K562 (cell line): ENCODE data around the gene SLC25A15. TPM values are rescaled to one million over a fixed set of nuclear protein-coding genes. Genes with fewer than 3 reads are reported as not detected.
A peak's percentile ranks its signal among the peaks of the same experiment; 100 is the strongest.

ENCODE experiments used
- BRF1 ChIP-seq: IDR thresholded peaks from 3 replicates; pipeline ENCODE4 v1.6.1; 2011; ENCODE audit warnings: borderline replicate concordance, mild to moderate bottlenecking; ENCODE audit not compliant: insufficient read length; ENCODE audit errors: extremely low read depth
- CCNT2 ChIP-seq: IDR thresholded peaks from 2 replicates; pipeline ENCODE4 v1.6.1; 2011; ENCODE audit warnings: borderline replicate concordance, low read depth, mild to moderate bottlenecking, moderate library complexity, mixed read lengths, low read length; ENCODE audit not compliant: insufficient read length; ENCODE audit errors: extremely low read depth
- ELF1 ChIP-seq: fragments of 200-800 bp; sonication (Bioruptor generic); IDR thresholded peaks from 2 replicates; pipeline ENCODE4 v1.6.1; 2016; ENCODE audit warnings: missing genetic modification characterization, missing compliant biosample characterization
- EWSR1 ChIP-seq: fragments of 450-650 bp; IDR thresholded peaks from 2 replicates; pipeline ENCODE4 v1.6.1; 2018; ENCODE audit warnings: borderline replicate concordance, mild to moderate bottlenecking, low read depth, moderate library complexity; ENCODE audit not compliant: partially characterized antibody
- HIVEP1 ChIP-seq: fragments of 250-450 bp; sonication (Bioruptor Pico); IDR thresholded peaks from 2 replicates; pipeline ENCODE4 v1.4.0; 2020; ENCODE audit warnings: mild to moderate bottlenecking
- MCM7 ChIP-seq, 2 experiments: fragments of 450-650 bp; IDR thresholded peaks; 2 replicates each; pipeline ENCODE4 v1.6.1; 2016 to 2018
- PCBP1 ChIP-seq: fragments of 200-400 bp; formaldehyde crosslinking; IDR thresholded peaks from 2 replicates; pipeline ENCODE4 v1.6.1; 2018; ENCODE audit warnings: mild to moderate bottlenecking, low read depth, low read length; ENCODE audit not compliant: poor library complexity, severe bottlenecking
- PCBP2 ChIP-seq: fragments of 200-400 bp; formaldehyde crosslinking; IDR thresholded peaks from 2 replicates; pipeline ENCODE4 v1.6.1; 2018; ENCODE audit warnings: low read length, low read depth, mild to moderate bottlenecking, moderate library complexity; ENCODE audit not compliant: poor library complexity, severe bottlenecking
- PHF20 ChIP-seq: fragments of 450-650 bp; IDR thresholded peaks from 2 replicates; pipeline ENCODE4 v1.6.1; 2018; ENCODE audit not compliant: partially characterized antibody
- POLR2B ChIP-seq: fragments of 450-650 bp; IDR thresholded peaks from 2 replicates; pipeline ENCODE4 v1.6.1; 2018; ENCODE audit warnings: low read depth; ENCODE audit not compliant: partially characterized antibody
- PTTG1 ChIP-seq: fragments of 450-650 bp; IDR thresholded peaks from 2 replicates; pipeline ENCODE4 v1.6.1; 2016; ENCODE audit warnings: low read depth, mild to moderate bottlenecking, missing genetic modification characterization, missing compliant biosample characterization
- RAD21 ChIP-seq, 2 experiments: fragments of 250-450 bp in 1 of 2; fragments of 450-650 bp in 1 of 2; sonication (Bioruptor Pico) in 1 of 2; formaldehyde crosslinking in 1 of 2; IDR thresholded peaks in 1 of 2; conservative IDR thresholded peaks in 1 of 2; 2 replicates each; pipeline versions ENCODE4 v1.4.0 to v1.8.0; 2020 to 2022; ENCODE audit warnings: mild to moderate bottlenecking in 2 of 2, moderate library complexity in 1 of 2
- STAG1 ChIP-seq: sonication (generic); formaldehyde crosslinking; IDR thresholded peaks from 2 replicates; pipeline ENCODE4 v1.5.0; 2020; ENCODE audit warnings: missing genetic modification reagents, borderline replicate concordance
- ZBTB8A ChIP-seq: fragments of 450-650 bp; IDR thresholded peaks from 2 replicates; pipeline ENCODE4 v1.6.1; 2018; ENCODE audit warnings: mild to moderate bottlenecking, moderate library complexity; ENCODE audit not compliant: partially characterized antibody
- ZNF121 ChIP-seq: sonication (generic); formaldehyde crosslinking; conservative IDR thresholded peaks from 2 replicates; pipeline ENCODE4 v1.8.0; 2022; ENCODE audit warnings: missing genetic modification reagents
- ZNF197 ChIP-seq: fragments of 200-800 bp; sonication (Bioruptor generic); IDR thresholded peaks from 2 replicates; pipeline ENCODE4 v1.6.1; 2016; ENCODE audit warnings: low read depth, missing genetic modification characterization, missing compliant biosample characterization
- ZNF23 ChIP-seq: fragments of 250-450 bp; sonication (Bioruptor Pico); IDR thresholded peaks from 2 replicates; pipeline ENCODE4 v1.4.0; 2020; ENCODE audit warnings: mild to moderate bottlenecking
- ZNF75A ChIP-seq: fragments of 450-650 bp; formaldehyde crosslinking; IDR thresholded peaks from 2 replicates; pipeline ENCODE4 v1.4.0; 2020; ENCODE audit warnings: mild to moderate bottlenecking
- ZNF79 ChIP-seq: fragments of 250-450 bp; sonication (Bioruptor Pico); IDR thresholded peaks from 2 replicates; pipeline ENCODE4 v1.4.0; 2020; ENCODE audit warnings: low read depth, mild to moderate bottlenecking, moderate library complexity
- polyA plus RNA-seq, 8 experiments: library from polyadenylated mRNA; depleted of rRNA in 4 of 8; stranded (reverse) in 5 of 8; unstranded in 3 of 8; fragments of >200 nt; fragmentation: Nextera tagmentation in 2 of 8; fragmentation: Illumina TruSeq in 1 of 8; extraction: Ambion mirVana in 2 of 8; extraction: Trizol in 1 of 8; gene quantifications; 2 replicates each; pipeline versions ENCODE4 v1.2.1 to v1.2.3, GENCODE V29; 2011 to 2014; ENCODE audit warnings: inconsistent platforms in 1 of 8, missing spikeins in 1 of 8
- total RNA-seq, 7 experiments: library from RNA; depleted of rRNA in 6 of 7; stranded (reverse); fragments of >200 nt in 6 of 7; fragmentation: Illumina TruSeq in 2 of 7; extraction: Trizol in 2 of 7; gene quantifications; 2 replicates each; pipeline versions ENCODE4 v1.2.1 to v1.2.3, GENCODE V29; 2011 to 2021; ENCODE audit warnings: low replicate concordance in 1 of 7
- TF ChIP-seq, protein P1 (sequence below): fragments of 450-650 bp; IDR thresholded peaks from 2 replicates; pipeline ENCODE4 v1.6.1; 2016; ENCODE audit warnings: low read depth, mild to moderate bottlenecking, moderate library complexity
- TF ChIP-seq, protein P2 (sequence below): fragments of 450-650 bp; IDR thresholded peaks from 2 replicates; pipeline ENCODE4 v1.7.1; 2018; ENCODE audit warnings: mild to moderate bottlenecking, low read depth; ENCODE audit not compliant: partially characterized antibody
- TF ChIP-seq, protein P3 (sequence below): fragments of 250-450 bp; sonication (Bioruptor Pico); IDR thresholded peaks from 2 replicates; pipeline ENCODE4 v1.4.0; 2020; ENCODE audit warnings: mild to moderate bottlenecking

The SLC25A15 gene
- total and polyA plus RNA-seq, 9 of the 15 experiments (the other 6 are each of a cell fraction or from before 2014, with no cell fraction given): 3.5 to 30.5 (median 20.3) TPM

DNA sequence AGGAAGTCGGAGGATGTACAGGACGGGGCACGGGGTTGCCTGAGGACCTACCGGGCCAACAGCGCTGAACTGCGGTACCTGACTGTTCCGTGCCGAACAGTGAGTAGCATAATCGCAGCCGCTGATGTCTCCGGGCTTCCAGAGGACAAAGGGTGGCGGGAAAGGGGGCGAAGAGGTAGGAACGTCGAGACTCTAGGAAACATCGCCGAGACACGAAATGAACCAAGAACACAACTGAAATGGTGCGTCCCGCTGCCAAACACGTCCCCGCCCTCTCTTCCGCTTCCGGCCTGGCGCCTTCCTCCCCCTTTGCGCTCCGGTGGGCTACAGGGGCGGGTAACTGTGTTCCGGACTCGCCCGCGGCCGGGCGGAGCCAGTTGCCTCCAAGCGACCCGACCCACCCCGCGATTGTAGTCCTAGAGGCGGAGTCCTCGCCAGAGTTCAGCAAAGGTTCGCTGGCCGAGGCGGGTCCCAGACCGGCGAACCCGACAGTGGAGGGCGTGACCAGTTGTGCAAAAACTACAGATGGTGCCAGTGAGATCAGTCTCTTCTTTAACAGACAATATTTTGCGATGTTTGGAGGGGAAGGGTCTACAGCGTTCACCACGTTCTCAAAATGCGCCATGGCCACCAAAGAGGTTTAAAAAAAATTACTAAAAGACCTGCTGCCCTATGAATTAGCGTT lies 18.3 kb upstream of the SLC25A15 start, which contains the start of gene MRPS31 (continued):
- no peak for TF ChIP-seq ZNF23
- TF ChIP-seq ZNF121 (CRISPR knock-in tag): no peak
- TF ChIP-seq ZNF75A (CRISPR knock-in tag): no peak
- no peak for TF ChIP-seq ZNF197
- TF ChIP-seq HIVEP1 (CRISPR knock-in tag): no peak
- peak; percentile 84 for TF ChIP-seq POLR2B
- TF ChIP-seq PTTG1 (tag): no peak
- no peak for TF ChIP-seq STAG1 (CRISPR knock-in tag)
- TF ChIP-seq ZNF79: no peak
- TF ChIP-seq BRF1: no peak
- peak; percentile 97 for TF ChIP-seq PHF20
- TF ChIP-seq, protein P1, sequence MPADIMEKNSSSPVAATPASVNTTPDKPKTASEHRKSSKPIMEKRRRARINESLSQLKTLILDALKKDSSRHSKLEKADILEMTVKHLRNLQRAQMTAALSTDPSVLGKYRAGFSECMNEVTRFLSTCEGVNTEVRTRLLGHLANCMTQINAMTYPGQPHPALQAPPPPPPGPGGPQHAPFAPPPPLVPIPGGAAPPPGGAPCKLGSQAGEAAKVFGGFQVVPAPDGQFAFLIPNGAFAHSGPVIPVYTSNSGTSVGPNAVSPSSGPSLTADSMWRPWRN: no peak
- no peak for TF ChIP-seq PCBP2
- TF ChIP-seq, protein P2, sequence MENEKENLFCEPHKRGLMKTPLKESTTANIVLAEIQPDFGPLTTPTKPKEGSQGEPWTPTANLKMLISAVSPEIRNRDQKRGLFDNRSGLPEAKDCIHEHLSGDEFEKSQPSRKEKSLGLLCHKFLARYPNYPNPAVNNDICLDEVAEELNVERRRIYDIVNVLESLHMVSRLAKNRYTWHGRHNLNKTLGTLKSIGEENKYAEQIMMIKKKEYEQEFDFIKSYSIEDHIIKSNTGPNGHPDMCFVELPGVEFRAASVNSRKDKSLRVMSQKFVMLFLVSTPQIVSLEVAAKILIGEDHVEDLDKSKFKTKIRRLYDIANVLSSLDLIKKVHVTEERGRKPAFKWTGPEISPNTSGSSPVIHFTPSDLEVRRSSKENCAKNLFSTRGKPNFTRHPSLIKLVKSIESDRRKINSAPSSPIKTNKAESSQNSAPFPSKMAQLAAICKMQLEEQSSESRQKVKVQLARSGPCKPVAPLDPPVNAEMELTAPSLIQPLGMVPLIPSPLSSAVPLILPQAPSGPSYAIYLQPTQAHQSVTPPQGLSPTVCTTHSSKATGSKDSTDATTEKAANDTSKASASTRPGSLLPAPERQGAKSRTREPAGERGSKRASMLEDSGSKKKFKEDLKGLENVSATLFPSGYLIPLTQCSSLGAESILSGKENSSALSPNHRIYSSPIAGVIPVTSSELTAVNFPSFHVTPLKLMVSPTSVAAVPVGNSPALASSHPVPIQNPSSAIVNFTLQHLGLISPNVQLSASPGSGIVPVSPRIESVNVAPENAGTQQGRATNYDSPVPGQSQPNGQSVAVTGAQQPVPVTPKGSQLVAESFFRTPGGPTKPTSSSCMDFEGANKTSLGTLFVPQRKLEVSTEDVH: peak; percentile 95
- TF ChIP-seq RAD21 (CRISPR knock-in tag; conservative IDR thresholded peaks at IDR 0.05 in 1 of 2, IDR thresholded peaks at IDR 0.05 in 1 of 2): 0 out of 4 replicates have a peak, but pooled peaks of 1 of the 2 experiments have one; percentile 21
- TF ChIP-seq EWSR1: no peak
- TF ChIP-seq, protein P3, sequence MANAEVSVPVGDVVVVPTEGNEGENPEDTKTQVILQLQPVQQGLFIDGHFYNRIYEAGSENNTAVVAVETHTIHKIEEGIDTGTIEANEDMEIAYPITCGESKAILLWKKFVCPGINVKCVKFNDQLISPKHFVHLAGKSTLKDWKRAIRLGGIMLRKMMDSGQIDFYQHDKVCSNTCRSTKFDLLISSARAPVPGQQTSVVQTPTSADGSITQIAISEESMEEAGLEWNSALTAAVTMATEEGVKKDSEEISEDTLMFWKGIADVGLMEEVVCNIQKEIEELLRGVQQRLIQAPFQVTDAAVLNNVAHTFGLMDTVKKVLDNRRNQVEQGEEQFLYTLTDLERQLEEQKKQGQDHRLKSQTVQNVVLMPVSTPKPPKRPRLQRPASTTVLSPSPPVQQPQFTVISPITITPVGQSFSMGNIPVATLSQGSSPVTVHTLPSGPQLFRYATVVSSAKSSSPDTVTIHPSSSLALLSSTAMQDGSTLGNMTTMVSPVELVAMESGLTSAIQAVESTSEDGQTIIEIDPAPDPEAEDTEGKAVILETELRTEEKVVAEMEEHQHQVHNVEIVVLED (CRISPR knock-in tag): peak; percentile 41; the same call in 1 of the 2 replicates
- TF ChIP-seq CCNT2: peak; percentile 77
- TF ChIP-seq ZBTB8A: no peak
- TF ChIP-seq ELF1 (tag): peak; percentile 79
- TF ChIP-seq MCM7 (IDR thresholded peaks at IDR 0.05): no peak
- no peak for TF ChIP-seq PCBP1
